Measurements from ENCODE around the gene HDDC3. TPM values are rescaled to one million over a fixed set of nuclear protein-coding genes. Genes with fewer than 3 reads are reported as not detected.

HDDC3 gene
- total and polyA plus RNA-seq, 9 of the 15 experiments (the other 6 are each of a cell fraction or from before 2014, with no cell fraction given) = 14.9 to 55.8 (median 36.9) TPM

DNA sequence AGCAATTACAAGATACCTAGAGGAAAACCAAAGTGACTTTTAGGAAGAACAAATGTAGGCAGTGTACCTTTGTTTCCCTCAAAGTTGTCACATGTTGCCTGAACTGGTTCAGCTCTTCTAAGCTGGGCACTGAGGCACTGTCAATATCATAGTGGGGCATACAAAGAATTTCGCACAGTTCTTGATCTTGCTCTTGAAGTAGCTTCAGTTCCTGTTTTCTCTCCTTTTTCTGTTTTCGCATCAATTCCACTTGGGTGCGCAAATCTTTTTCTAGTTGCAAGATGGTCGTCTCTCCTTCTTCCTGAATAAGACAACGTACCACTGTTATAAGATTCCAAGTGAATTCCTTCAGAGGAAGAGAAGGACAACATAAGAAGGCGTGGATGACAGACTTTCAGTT, 49.3 kb upstream of the HDDC3 start:
- no peak overlapping the region for H3K9ac ChIP-seq (ENCODE audit: insufficient read depth in 1 of 2, low read depth in 2 of 2, low read length in 2 of 2)
- in situ Hi-C loops (cut with MboI) = no loop called here
- TF ChIP-seq LEF1 (IDR thresholded peaks at IDR 0.05) = no peak
- no peak for TF ChIP-seq ZNF146 (CRISPR knock-in tag; IDR thresholded peaks at IDR 0.05; ENCODE audit: unreplicated experiment)
- TF ChIP-seq FOXK2 (conservative IDR thresholded peaks at IDR 0.05 in 1 of 2, IDR thresholded peaks at IDR 0.05 in 1 of 2; ENCODE audit: low read depth in 2 of 2) = no peak
- TF ChIP-seq ELF4 (CRISPR knock-in tag; IDR thresholded peaks at IDR 0.05) = no peak
- TF ChIP-seq SNRNP70 (optimal IDR thresholded peaks at IDR 0.05; ENCODE audit: low read depth, low read length) = no peak
- TF ChIP-seq SRSF3 (IDR thresholded peaks at IDR 0.05; ENCODE audit: insufficient read depth, low read length) = no peak
- TF ChIP-seq, protein P1, sequence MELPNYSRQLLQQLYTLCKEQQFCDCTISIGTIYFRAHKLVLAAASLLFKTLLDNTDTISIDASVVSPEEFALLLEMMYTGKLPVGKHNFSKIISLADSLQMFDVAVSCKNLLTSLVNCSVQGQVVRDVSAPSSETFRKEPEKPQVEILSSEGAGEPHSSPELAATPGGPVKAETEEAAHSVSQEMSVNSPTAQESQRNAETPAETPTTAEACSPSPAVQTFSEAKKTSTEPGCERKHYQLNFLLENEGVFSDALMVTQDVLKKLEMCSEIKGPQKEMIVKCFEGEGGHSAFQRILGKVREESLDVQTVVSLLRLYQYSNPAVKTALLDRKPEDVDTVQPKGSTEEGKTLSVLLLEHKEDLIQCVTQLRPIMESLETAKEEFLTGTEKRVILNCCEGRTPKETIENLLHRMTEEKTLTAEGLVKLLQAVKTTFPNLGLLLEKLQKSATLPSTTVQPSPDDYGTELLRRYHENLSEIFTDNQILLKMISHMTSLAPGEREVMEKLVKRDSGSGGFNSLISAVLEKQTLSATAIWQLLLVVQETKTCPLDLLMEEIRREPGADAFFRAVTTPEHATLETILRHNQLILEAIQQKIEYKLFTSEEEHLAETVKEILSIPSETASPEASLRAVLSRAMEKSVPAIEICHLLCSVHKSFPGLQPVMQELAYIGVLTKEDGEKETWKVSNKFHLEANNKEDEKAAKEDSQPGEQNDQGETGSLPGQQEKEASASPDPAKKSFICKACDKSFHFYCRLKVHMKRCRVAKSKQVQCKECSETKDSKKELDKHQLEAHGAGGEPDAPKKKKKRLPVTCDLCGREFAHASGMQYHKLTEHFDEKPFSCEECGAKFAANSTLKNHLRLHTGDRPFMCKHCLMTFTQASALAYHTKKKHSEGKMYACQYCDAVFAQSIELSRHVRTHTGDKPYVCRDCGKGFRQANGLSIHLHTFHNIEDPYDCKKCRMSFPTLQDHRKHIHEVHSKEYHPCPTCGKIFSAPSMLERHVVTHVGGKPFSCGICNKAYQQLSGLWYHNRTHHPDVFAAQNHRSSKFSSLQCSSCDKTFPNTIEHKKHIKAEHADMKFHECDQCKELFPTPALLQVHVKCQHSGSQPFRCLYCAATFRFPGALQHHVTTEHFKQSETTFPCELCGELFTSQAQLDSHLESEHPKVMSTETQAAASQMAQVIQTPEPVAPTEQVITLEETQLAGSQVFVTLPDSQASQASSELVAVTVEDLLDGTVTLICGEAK (IDR thresholded peaks at IDR 0.05) = no peak
- TF ChIP-seq, protein P1 (CRISPR knock-in tag; IDR thresholded peaks at IDR 0.05) = no peak
- TF ChIP-seq ZNF766 (CRISPR knock-in tag; conservative IDR thresholded peaks at IDR 0.05) = no peak
- no peak for TF ChIP-seq ZNF444 (CRISPR knock-in tag; IDR thresholded peaks at IDR 0.05)
- TF ChIP-seq WHSC1 (IDR thresholded peaks at IDR 0.05; ENCODE audit: low read length) = no peak
- no peak for TF ChIP-seq KDM5B (IDR thresholded peaks at IDR 0.05; ENCODE audit: insufficient replicate concordance, low read depth, low read length)
- TF ChIP-seq, protein P2, sequence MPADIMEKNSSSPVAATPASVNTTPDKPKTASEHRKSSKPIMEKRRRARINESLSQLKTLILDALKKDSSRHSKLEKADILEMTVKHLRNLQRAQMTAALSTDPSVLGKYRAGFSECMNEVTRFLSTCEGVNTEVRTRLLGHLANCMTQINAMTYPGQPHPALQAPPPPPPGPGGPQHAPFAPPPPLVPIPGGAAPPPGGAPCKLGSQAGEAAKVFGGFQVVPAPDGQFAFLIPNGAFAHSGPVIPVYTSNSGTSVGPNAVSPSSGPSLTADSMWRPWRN (IDR thresholded peaks at IDR 0.05; ENCODE audit: low read depth) = no peak
- TF ChIP-seq SNIP1 (IDR thresholded peaks at IDR 0.05; ENCODE audit: low read depth) = no peak

More for the DNA sequence above, 49.3 kb upstream of the HDDC3 start:
- no peak overlapping the region for H3K4me2 ChIP-seq (ENCODE audit: insufficient read depth, low read length)
- no peaks in the 10 kb centered on the region for H3K4me1 ChIP-seq (replicated peaks in 1 of 2; ENCODE audit: control insufficient read depth in 2 of 2, insufficient read depth in 2 of 2, low read length in 2 of 2)
- ChIA-PET CTCF (ENCODE audit: low intra/inter-chr PET ratio) (no interaction called here), POLR2A (interaction anchor here (0.6 to 8.7 kb wide), 9 partner anchors 6 to 29 kb away, joined by 3 to 65 read pairs (median 4); no protein-coding TSS in a partner anchor)
- no peaks in the 10 kb centered on the region for H3K27me3 ChIP-seq (ENCODE audit: control insufficient read depth in 2 of 2, insufficient read depth in 2 of 2, low read length in 2 of 2)
- no peak overlapping the region for H3K4me3 ChIP-seq
- 89% methylated on average over 5 of the region's 6 CpGs for WGBS (ENCODE audit: insufficient coverage, low coverage, missing lambda C conversion rate)
- no peaks in the 10 kb centered on the region; the same call in 1 of the 2 replicates for H4K20me1 ChIP-seq (replicated peaks; ENCODE audit: control insufficient read depth, insufficient read depth, low read length)
- intact Hi-C loops (cut with micrococcal nuclease) = no loop called here
- no peak overlapping the region for H3K27ac ChIP-seq (ENCODE audit: extremely low read depth, low read depth, low read length)
- no peak overlapping the region for H2AFZ ChIP-seq (ENCODE audit: low read depth, low read length)
- peaks cover 42% of the 10 kb centered on the region for H3K79me2 ChIP-seq (ENCODE audit: control insufficient read depth, insufficient read depth, low read length)
- no peaks in the 10 kb centered on the region for H3K9me1 ChIP-seq (ENCODE audit: control insufficient read depth, insufficient read depth, low read length)
- peaks cover 91% of the 10 kb centered on the region for H3K36me3 ChIP-seq (ENCODE audit: control insufficient read depth, insufficient read depth, low read length)
- FAIRE-seq (no peak), DNase-seq (ENCODE audit: extremely low read depth in 1 of 4, low spot score in 3 of 4) (no peak), ATAC-seq (no peak)
- BruUV-seq (replicated peaks) = no TSS peak
- no peaks in the 10 kb centered on the region for H3K9me3 ChIP-seq (replicated peaks; ENCODE audit: control insufficient read depth, insufficient read depth, low read depth, low read length)
